ENCODE results near the gene EIF4B. TPM values are rescaled to one million over a fixed set of nuclear protein-coding genes. Genes with fewer than 3 reads are reported as not detected.

EIF4B gene
- total RNA-seq, 1 experiment from 2014 or later, result 809 TPM

GRCh38 chr12:53086361-53086760 lies 80.1 kb downstream of the EIF4B start:
- no TSS peak for BruUV-seq (replicated peaks)
- CTCF ChIA-PET, result interaction anchor here (1.3 to 1.4 kb wide), 2 partner anchors 20 to 24 kb away, joined by 3 read pairs; no protein-coding TSS in a partner anchor
- Histone ChIP-seq H3K4me2 (ENCODE audit: low read length) (no peak overlapping the region), H3K9me3 (ENCODE audit: control insufficient read depth in 1 of 2, insufficient read depth in 1 of 2, low read depth in 1 of 2, low read length in 2 of 2) (peaks cover 0 to 8% of the 10 kb centered on the region in 2 experiments; a peak in 2 of 4 replicates), H2AFZ (ENCODE audit: low read depth, low read length, poor library complexity, severe bottlenecking) (no peak overlapping the region), H3K79me2 (ENCODE audit: insufficient read depth, low read length) (no peaks in the 10 kb centered on the region), H3K4me3 (replicated peaks in 1 of 2; ENCODE audit: low read depth in 1 of 2, low read length in 2 of 2) (no peak overlapping the region), H4K20me1 (ENCODE audit: insufficient read depth) (no peaks in the 10 kb centered on the region), H3K36me3 (ENCODE audit: control insufficient read depth in 1 of 2, insufficient read depth in 2 of 2, low read length in 2 of 2) (no peaks in the 10 kb centered on the region), H3K27me3 (ENCODE audit: insufficient read depth, low read length) (no peaks in the 10 kb centered on the region), H3K9me2 (ENCODE audit: insufficient read depth) (no peaks in the 10 kb centered on the region; the same call in 1 of the 2 replicates), H3K9ac (ENCODE audit: low read length) (no peak overlapping the region), H3K27ac (ENCODE audit: low read depth, low read length) (no peak overlapping the region), H3K4me1 (ENCODE audit: control insufficient read depth in 1 of 2, insufficient read depth in 2 of 2, low read length in 2 of 2) (no peaks in the 10 kb centered on the region)
- ATAC-seq (no peak), DNase-seq (ENCODE audit: low read depth, low spot score) (no peak)
- POLR2A ChIA-PET, result no interaction called here
- RAD21 ChIA-PET (ENCODE audit: low non-redundant PET in 1 of 2, low total read pairs in 2 of 2, uncharacterized antibody in 2 of 2, unreplicated experiment in 2 of 2), result interaction anchor here in 1 of 2 experiments (0.7 kb wide), 1 partner anchor 21 kb away, joined by 3 read pairs; no protein-coding TSS in a partner anchor
- intact Hi-C loops (cut with micrococcal nuclease), result no loop called here
- TF ChIP-seq ZBTB33 (IDR thresholded peaks at IDR 0.05; ENCODE audit: extremely low read depth, insufficient replicate concordance, low read length) (no peak), SRF (IDR thresholded peaks at IDR 0.05; ENCODE audit: low read depth) (no peak), TCF7L2 (IDR thresholded peaks at IDR 0.05; ENCODE audit: borderline replicate concordance, extremely low read depth, insufficient read depth, insufficient read length) (no peak), POLR2A (IDR thresholded peaks at IDR 0.05; ENCODE audit: borderline replicate concordance, extremely low read depth, insufficient read depth, insufficient read length) (no peak), ZFX (IDR thresholded peaks at IDR 0.05) (no peak), POLR2AphosphoS5 (IDR thresholded peaks at IDR 0.05; ENCODE audit: low read depth, low read length) (no peak), SIN3A (IDR thresholded peaks at IDR 0.05; ENCODE audit: low read depth) (no peak), FOSL1 (IDR thresholded peaks at IDR 0.05; ENCODE audit: low read depth) (no peak), ELF1 (IDR thresholded peaks at IDR 0.05; ENCODE audit: borderline replicate concordance, low read depth) (no peak), ATF3 (IDR thresholded peaks at IDR 0.05) (no peak), YY1 (IDR thresholded peaks at IDR 0.05; ENCODE audit: extremely low read depth, insufficient replicate concordance, low read depth, low read length) (no peak)

Data from HCT116 (cell line).